Lung (tissue), 12 donors: ENCODE measurements around the gene SYNM. TPM values are rescaled to one million over a fixed set of nuclear protein-coding genes. Genes with fewer than 3 reads are reported as not detected.

Experiments
- ATAC-seq: fragments of 200-7000 bp; cut with Tn5 transposase; one replicate; pipeline ENCODE4 v1.9.1; 2020; ENCODE audit warnings: moderate number of reproducible peaks; ENCODE audit not compliant: insufficient read depth, low FRiP score
- DNase-seq, 3 donors: peaks; one replicate each; pipeline ENCODE4 v3.0.0-alpha.2; 2013 to 2017
- H3K27ac ChIP-seq, 2 donors: one replicate each; pipeline ENCODE4 v1.5.1; 2013; ENCODE audit warnings: mild to moderate bottlenecking in 2 of 2, moderate library complexity in 2 of 2, control low read depth in 1 of 2, inconsistent platforms in 1 of 2, low read depth in 1 of 2, low read length in 1 of 2
- H3K27me3 ChIP-seq, 3 donors: one replicate each; pipeline ENCODE4 v1.5.1; 2013; ENCODE audit warnings: low read length in 2 of 3; ENCODE audit not compliant: control insufficient read depth in 3 of 3, insufficient read depth in 3 of 3
- H3K36me3 ChIP-seq, 4 donors: one replicate each; pipeline ENCODE4 v1.5.1; 2013; ENCODE audit warnings: low read length in 4 of 4, mild to moderate bottlenecking in 1 of 4, moderate library complexity in 1 of 4; ENCODE audit not compliant: control insufficient read depth in 4 of 4, insufficient read depth in 4 of 4
- H3K4me1 ChIP-seq, 5 donors: one replicate each; pipeline ENCODE4 v1.5.1; 2013; ENCODE audit warnings: low read length in 5 of 5, mild to moderate bottlenecking in 2 of 5, moderate library complexity in 1 of 5; ENCODE audit not compliant: control insufficient read depth in 5 of 5, insufficient read depth in 5 of 5
- H3K4me3 ChIP-seq: one replicate; pipeline ENCODE4 v1.5.1; 2013; ENCODE audit warnings: mild to moderate bottlenecking, control low read depth, moderate library complexity
- H3K9ac ChIP-seq, 2 donors: one replicate each; pipeline ENCODE4 v1.5.1; 2013; ENCODE audit warnings: low read length in 2 of 2, control low read depth in 1 of 2; ENCODE audit not compliant: insufficient read depth in 1 of 2
- H3K9me3 ChIP-seq, 4 donors: one replicate each; pipeline ENCODE4 v1.5.1; 2013; ENCODE audit warnings: low read length in 3 of 4, mild to moderate bottlenecking in 1 of 4, moderate library complexity in 1 of 4; ENCODE audit not compliant: control insufficient read depth in 4 of 4, insufficient read depth in 3 of 4
- WGBS, 2 donors: extraction: QIAGEN DNeasy Blood & Tissue Kit; methylation state at CpG; one replicate each; pipeline ENCODE4 v1.1.7; 2013; 5-methylcytosine and 5-hydroxymethylcytosine counted together
- polyA plus RNA-seq, 2 donors: library from polyadenylated mRNA; stranded (reverse); fragments of 200-250 nt; gene quantifications; one replicate each; pipeline ENCODE4 v1.2.1, GENCODE V29; 2013
- total RNA-seq, 2 donors: library from RNA; depleted of rRNA in 1 of 2; stranded (reverse); fragments of >200 nt in 1 of 2; gene quantifications; one replicate each; pipeline ENCODE4 v1.2.1, GENCODE V29; 2014 to 2021
- TF ChIP-seq, protein P1 (sequence below): IDR thresholded peaks from 2 replicates; pipeline ENCODE4 v1.5.1; 2012; ENCODE audit warnings: mild to moderate bottlenecking; ENCODE audit errors: control extremely low read depth, extremely low read depth
- donor health status: control.
- donor health status: control.
- donor health status: Bipolar disorder and iron deficiency.
- donor health status: healthy.
- donor health status: DM: yes; HTN: yes; CAD: no.

SYNM gene
- total and polyA plus RNA-seq, 4 donors = 5.3 to 21.3 (median 10.9) TPM

- H3K36me3 ChIP-seq = peaks cover 0 to 13% (median 9%) of the 10 kb centered on the region in 4 donors
- H3K27ac ChIP-seq = peak overlapping the region in 1 of 2 donors; percentile 55
- H3K4me1 ChIP-seq = peaks cover 0 to 45% (median 9%) of the 10 kb centered on the region in 5 donors
- TF ChIP-seq, protein P1, sequence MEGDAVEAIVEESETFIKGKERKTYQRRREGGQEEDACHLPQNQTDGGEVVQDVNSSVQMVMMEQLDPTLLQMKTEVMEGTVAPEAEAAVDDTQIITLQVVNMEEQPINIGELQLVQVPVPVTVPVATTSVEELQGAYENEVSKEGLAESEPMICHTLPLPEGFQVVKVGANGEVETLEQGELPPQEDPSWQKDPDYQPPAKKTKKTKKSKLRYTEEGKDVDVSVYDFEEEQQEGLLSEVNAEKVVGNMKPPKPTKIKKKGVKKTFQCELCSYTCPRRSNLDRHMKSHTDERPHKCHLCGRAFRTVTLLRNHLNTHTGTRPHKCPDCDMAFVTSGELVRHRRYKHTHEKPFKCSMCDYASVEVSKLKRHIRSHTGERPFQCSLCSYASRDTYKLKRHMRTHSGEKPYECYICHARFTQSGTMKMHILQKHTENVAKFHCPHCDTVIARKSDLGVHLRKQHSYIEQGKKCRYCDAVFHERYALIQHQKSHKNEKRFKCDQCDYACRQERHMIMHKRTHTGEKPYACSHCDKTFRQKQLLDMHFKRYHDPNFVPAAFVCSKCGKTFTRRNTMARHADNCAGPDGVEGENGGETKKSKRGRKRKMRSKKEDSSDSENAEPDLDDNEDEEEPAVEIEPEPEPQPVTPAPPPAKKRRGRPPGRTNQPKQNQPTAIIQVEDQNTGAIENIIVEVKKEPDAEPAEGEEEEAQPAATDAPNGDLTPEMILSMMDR = no peak
- DNase-seq (peak in 2 of 3 donors; percentile 40 to 46), ATAC-seq (no peak)
- no peaks in the 10 kb centered on the region for H3K27me3 ChIP-seq
- no peaks in the 10 kb centered on the region for H3K9me3 ChIP-seq
- WGBS, 2 donors = 62 to 70% methylated on average over 15 of the region's 15 CpGs
- no peak overlapping the region for H3K4me3 ChIP-seq
- H3K9ac ChIP-seq = no peak overlapping the region
Measured at GRCh38 chr15:99174567-99175395, 69.9 kb downstream of the SYNM start.

DNA sequence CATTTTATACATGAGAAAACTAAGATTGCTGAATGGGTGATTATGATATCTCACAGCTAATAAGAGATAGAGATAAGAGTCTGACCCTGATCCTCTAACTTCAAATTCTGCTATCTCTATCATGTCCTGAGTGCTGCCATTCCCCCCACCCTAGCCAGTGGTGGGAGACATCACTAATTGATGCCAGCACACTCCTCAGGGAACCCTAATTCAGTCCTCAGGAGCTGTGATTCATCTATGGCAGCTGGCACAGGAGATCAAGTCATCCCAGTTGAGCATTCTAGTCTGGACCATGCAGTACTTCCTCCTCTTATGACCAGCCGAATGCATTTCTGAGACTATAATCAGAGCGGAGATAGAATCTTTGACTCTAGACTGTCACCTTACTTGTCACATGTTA is 71.9 kb downstream of the SYNM start:
- 81 to 88% methylated on average over 2 of the region's 2 CpGs for WGBS, 2 donors
- Histone ChIP-seq H3K27me3 (no peaks in the 10 kb centered on the region), H3K9me3 (no peaks in the 10 kb centered on the region), H3K36me3 (peaks cover 0 to 10% (median 6%) of the 10 kb centered on the region in 4 donors), H3K9ac (no peak overlapping the region), H3K4me3 (no peak overlapping the region), H3K4me1 (peaks cover 4 to 56% (median 16%) of the 10 kb centered on the region in 5 donors), H3K27ac (no peak overlapping the region)
- TF ChIP-seq, protein P1 = no peak
- DNase-seq (no peak), ATAC-seq (no peak)

DNA sequence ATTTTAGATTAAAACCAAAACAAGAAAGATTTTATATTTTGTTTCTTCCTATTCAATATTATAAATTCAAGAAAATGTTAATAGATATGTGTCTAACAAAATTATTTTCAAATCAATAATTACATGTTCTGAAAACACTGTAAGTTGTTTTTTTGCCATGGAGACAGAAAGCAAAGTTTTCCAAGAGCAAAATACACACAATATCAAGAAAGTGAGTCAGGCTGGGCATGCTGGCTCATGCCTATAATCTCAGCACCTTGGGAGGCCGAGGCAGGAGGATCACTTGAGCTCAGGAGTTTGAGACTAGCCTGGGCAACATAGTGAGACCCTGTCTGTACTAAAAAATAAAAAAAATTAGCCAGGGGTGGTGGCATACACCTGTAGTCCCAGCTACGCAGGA is 72.8 kb downstream of the SYNM start:
- no peak overlapping the region for H3K27ac ChIP-seq
- 94 to 100% methylated on average over 2 of the region's 2 CpGs for WGBS, 2 donors
- no peaks in the 10 kb centered on the region for H3K27me3 ChIP-seq
- no peak overlapping the region for H3K4me3 ChIP-seq
- ATAC-seq (no peak), DNase-seq (peak in 2 of 3 donors; percentile 25 to 45)
- peaks cover 4 to 64% (median 16%) of the 10 kb centered on the region in 5 donors for H3K4me1 ChIP-seq
- TF ChIP-seq, protein P1 = no peak
- H3K36me3 ChIP-seq = peaks cover 0 to 7% (median 3%) of the 10 kb centered on the region in 4 donors
- H3K9ac ChIP-seq = no peak overlapping the region
- H3K9me3 ChIP-seq = no peaks in the 10 kb centered on the region
